Body of pancreas (tissue), 4 donors: Measurements from ENCODE around the gene ZNF816. TPM values are rescaled to one million over a fixed set of nuclear protein-coding genes. Genes with fewer than 3 reads are reported as not detected.

Source experiments
- ATAC-seq: fragments of 150-250 bp; one replicate; pipeline ENCODE4 v1.9.1; 2016
- DNase-seq, 4 donors: peaks; one replicate each; pipeline ENCODE4 v3.0.0-alpha.2; 2019
- H3K27ac ChIP-seq, 4 donors: fragments of 200-600 bp; sonication (generic); 1 replicate in 3 of 4; 2 replicates in 1 of 4; pipeline versions ENCODE4 v1.5.1 to v1.6.1; 2016 to 2019; ENCODE audit warnings: mild to moderate bottlenecking in 1 of 4, mixed read lengths in 1 of 4, moderate library complexity in 1 of 4
- H3K27me3 ChIP-seq, 2 donors: fragments of 200-600 bp; sonication (generic); one replicate each; pipeline ENCODE4 v1.6.0; 2016; ENCODE audit warnings: mild to moderate bottlenecking in 1 of 2
- H3K36me3 ChIP-seq, 2 donors: fragments of 200-600 bp; sonication (generic); replicated peaks in 1 of 2; 2 replicates each; pipeline ENCODE4 v1.5.1; 2016; ENCODE audit warnings: low read depth in 2 of 2; ENCODE audit not compliant: insufficient read depth in 1 of 2
- H3K4me1 ChIP-seq: fragments of 200-600 bp; sonication (generic); one replicate; pipeline ENCODE4 v1.6.0; 2016
- H3K4me3 ChIP-seq, 2 donors: fragments of 200-600 bp; sonication (generic); 1 replicate in 1 of 2; 2 replicates in 1 of 2; pipeline ENCODE4 v1.5.1; 2016 to 2019
- H3K9me3 ChIP-seq, 3 donors: fragments of 200-600 bp; sonication (generic); 1 replicate in 2 of 3; 2 replicates in 1 of 3; pipeline ENCODE4 v1.5.1; 2016
- CTCF ChIP-seq, 7 experiments: fragments of 450-650 bp in 4 of 7; fragments of 200-600 bp in 3 of 7; sonication (generic) in 3 of 7; IDR thresholded peaks; one replicate each; pipeline ENCODE4 v1.5.1; 2016 to 2019; ENCODE audit warnings: antibody characterized with exemption in 7 of 7
- POLR2A ChIP-seq, 3 donors: fragments of 450-650 bp; IDR thresholded peaks; one replicate each; pipeline ENCODE4 v1.6.1; 2016; ENCODE audit warnings: antibody characterized with exemption in 3 of 3, mild to moderate bottlenecking in 2 of 3
- WGBS, 2 donors: methylation state at CpG; one replicate each; pipeline ENCODE4 v1.1.5; 2017; 5-methylcytosine and 5-hydroxymethylcytosine counted together
- intact Hi-C: fragments of 100-400 bp; cut with DNase I; formaldehyde crosslinking; loops from one replicate; pipeline ENCODE4 v1.15.1; 2023
- total RNA-seq, 2 donors: library from RNA; depleted of rRNA; stranded (reverse); fragments of >200 nt; gene quantifications; one replicate each; pipeline ENCODE4 v1.1.0, GENCODE V29; 2016

ZNF816 gene
- total RNA-seq, 2 donors from 2014 or later, result 4.9 to 7.5 TPM

GRCh38 chr19:52997975-52998374 is 35.3 kb upstream of the ZNF816 start:
- 65 to 66% methylated on average over 9 of the region's 9 CpGs for WGBS, 2 donors
- no peaks in the 10 kb centered on the region for H3K27me3 ChIP-seq
- H3K9me3 ChIP-seq, result no peaks in the 10 kb centered on the region
- H3K27ac ChIP-seq, result no peak overlapping the region
- TF ChIP-seq CTCF (IDR thresholded peaks at IDR 0.05), result no peak
- TF ChIP-seq POLR2A (IDR thresholded peaks at IDR 0.05), result no peak
- DNase-seq, result no peak
- intact Hi-C loops, result no loop called here
- peaks cover 1% of the 10 kb centered on the region for H3K4me1 ChIP-seq
- ATAC-seq, result no peak
- H3K36me3 ChIP-seq, result no peaks in the 10 kb centered on the region
- no peak overlapping the region for H3K4me3 ChIP-seq

GRCh38 chr19:52995711-52996110 is 33.0 kb upstream of the ZNF816 start:
- no peak overlapping the region for H3K27ac ChIP-seq
- 83 to 85% methylated on average over 7 of the region's 7 CpGs for WGBS, 2 donors
- DNase-seq (no peak), ATAC-seq (no peak)
- H3K36me3 ChIP-seq, result no peaks in the 10 kb centered on the region
- no peak for TF ChIP-seq CTCF (IDR thresholded peaks at IDR 0.05)
- TF ChIP-seq POLR2A (IDR thresholded peaks at IDR 0.05), result no peak
- H3K4me3 ChIP-seq, result no peak overlapping the region
- H3K27me3 ChIP-seq, result no peaks in the 10 kb centered on the region
- intact Hi-C loops, result no loop called here
- H3K9me3 ChIP-seq, result no peaks in the 10 kb centered on the region
- peaks cover 14% of the 10 kb centered on the region for H3K4me1 ChIP-seq

GRCh38 chr19:52993342-52994178 is 30.9 kb upstream of the ZNF816 start:
- 0 to 2% methylated on average over 26 to 48 of the region's 50 CpGs for WGBS, 2 donors
- intact Hi-C loops, result no loop called here
- Histone ChIP-seq H3K27me3 (no peaks in the 10 kb centered on the region), H3K36me3 (no peaks in the 10 kb centered on the region), H3K4me3 (peak overlapping the region in 1 of 2 donors; percentile 9), H3K27ac (peak overlapping the region in 3 of 4 donors; percentile 53 to 60 (median 57)), H3K9me3 (no peaks in the 10 kb centered on the region), H3K4me1 (peaks cover 14% of the 10 kb centered on the region)
- TF ChIP-seq POLR2A (IDR thresholded peaks at IDR 0.05) (peak in 1 of 3 donors; percentile 39), CTCF (IDR thresholded peaks at IDR 0.05) (peak; percentile 30 to 66 (median 50))
- ATAC-seq (peak; percentile 88), DNase-seq (peak; percentile 73 to 84 (median 76))

- peaks cover 14% of the 10 kb centered on the region for H3K4me1 ChIP-seq
- H3K27ac ChIP-seq, result peak overlapping the region in 3 of 4 donors; percentile 41 to 53 (median 44)
- H3K4me3 ChIP-seq, result peak overlapping the region in 1 of 2 donors; percentile 9
- peak; percentile 20 for ATAC-seq
- TF ChIP-seq CTCF (IDR thresholded peaks at IDR 0.05) (no peak), POLR2A (IDR thresholded peaks at IDR 0.05) (no peak)
- no peaks in the 10 kb centered on the region for H3K27me3 ChIP-seq
- H3K9me3 ChIP-seq, result no peaks in the 10 kb centered on the region
- DNase-seq, result peak in 3 of 4 donors; percentile 9 to 20 (median 11)
- 17 to 37% methylated on average over 14 to 26 of the region's 26 CpGs for WGBS, 2 donors
- intact Hi-C loops, result no loop called here
- no peaks in the 10 kb centered on the region for H3K36me3 ChIP-seq
Observed at GRCh38 chr19:52992109-52993004, 29.7 kb upstream of the ZNF816 start.
